Upper lobe of left lung (tissue), 6 donors: ENCODE measurements around the gene MTG2. TPM values are rescaled to one million over a fixed set of nuclear protein-coding genes. Genes with fewer than 3 reads are reported as not detected.

ENCODE experiments used
- ATAC-seq, 2 donors: fragments of 200-7000 bp; cut with Tn5 transposase; one replicate each; pipeline ENCODE4 v1.9.1; 2022; ENCODE audit warnings: mild to moderate bottlenecking in 2 of 2, moderate library complexity in 2 of 2; ENCODE audit not compliant: low FRiP score in 2 of 2
- DNase-seq, 2 donors: peaks; one replicate each; pipeline ENCODE4 v3.0.0-alpha.2; 2019 to 2020
- H3K27ac ChIP-seq, 4 donors: fragments of 200-600 bp; sonication (generic); one replicate each; pipeline ENCODE4 v1.5.1; 2016 to 2019
- H3K27me3 ChIP-seq, 4 donors: fragments of 200-600 bp; sonication (generic); one replicate each; pipeline ENCODE4 v1.5.1; 2017 to 2019
- H3K36me3 ChIP-seq, 4 donors: fragments of 200-600 bp; sonication (generic); one replicate each; pipeline ENCODE4 v1.5.1; 2016 to 2019
- H3K4me1 ChIP-seq, 4 donors: fragments of 200-600 bp; sonication (generic); one replicate each; pipeline ENCODE4 v1.5.1; 2018 to 2019
- H3K4me3 ChIP-seq, 4 donors: fragments of 200-600 bp; sonication (generic); one replicate each; pipeline ENCODE4 v1.5.1; 2017 to 2019; ENCODE audit warnings: mild to moderate bottlenecking in 2 of 4, moderate library complexity in 1 of 4
- H3K9me3 ChIP-seq, 4 donors: fragments of 200-600 bp; sonication (generic); one replicate each; pipeline ENCODE4 v1.5.1; 2018 to 2019
- EP300 ChIP-seq, 4 donors: sonication (generic); formaldehyde crosslinking; IDR thresholded peaks; one replicate each; pipeline ENCODE4 v1.5.1; 2017; ENCODE audit warnings: antibody characterized with exemption in 4 of 4, control low read depth in 2 of 4
- POLR2A ChIP-seq, 4 donors: fragments of 450-650 bp; IDR thresholded peaks; one replicate each; pipeline ENCODE4 v1.5.1; 2016 to 2017; ENCODE audit warnings: antibody characterized with exemption in 4 of 4, mild to moderate bottlenecking in 2 of 4
- POLR2AphosphoS5 ChIP-seq, 2 donors: sonication (generic); formaldehyde crosslinking; IDR thresholded peaks; one replicate each; pipeline ENCODE4 v1.5.1; 2017; ENCODE audit warnings: antibody characterized with exemption in 2 of 2
- WGBS, 2 donors: methylation state at CpG; one replicate each; pipeline ENCODE4 v1.1.5; 2017 to 2018; 5-methylcytosine and 5-hydroxymethylcytosine counted together
- total RNA-seq, 6 donors: library from RNA; depleted of rRNA in 4 of 6; stranded (reverse); fragments of >200 nt in 4 of 6; gene quantifications; one replicate each; pipeline versions ENCODE4 v1.1.0 to v1.2.1, GENCODE V29; 2016 to 2021
- TF ChIP-seq, protein P1 (sequence below), 6 experiments: fragments of 450-650 bp in 4 of 6; fragments of 200-600 bp in 2 of 6; sonication (generic) in 2 of 6; IDR thresholded peaks; one replicate each; pipeline ENCODE4 v1.5.1; 2016 to 2019; ENCODE audit warnings: antibody characterized with exemption in 6 of 6
- donor health status: DM: no; HTN: no; CAD: no; lungs with moderate emphysema.
- donor health status: DM: no; HTN: yes; CAD: no; lungs with severe emphysema.

The MTG2 gene
- total RNA-seq, 6 donors from 2014 or later, result 28.3 to 42.3 (median 32.0) TPM

DNA sequence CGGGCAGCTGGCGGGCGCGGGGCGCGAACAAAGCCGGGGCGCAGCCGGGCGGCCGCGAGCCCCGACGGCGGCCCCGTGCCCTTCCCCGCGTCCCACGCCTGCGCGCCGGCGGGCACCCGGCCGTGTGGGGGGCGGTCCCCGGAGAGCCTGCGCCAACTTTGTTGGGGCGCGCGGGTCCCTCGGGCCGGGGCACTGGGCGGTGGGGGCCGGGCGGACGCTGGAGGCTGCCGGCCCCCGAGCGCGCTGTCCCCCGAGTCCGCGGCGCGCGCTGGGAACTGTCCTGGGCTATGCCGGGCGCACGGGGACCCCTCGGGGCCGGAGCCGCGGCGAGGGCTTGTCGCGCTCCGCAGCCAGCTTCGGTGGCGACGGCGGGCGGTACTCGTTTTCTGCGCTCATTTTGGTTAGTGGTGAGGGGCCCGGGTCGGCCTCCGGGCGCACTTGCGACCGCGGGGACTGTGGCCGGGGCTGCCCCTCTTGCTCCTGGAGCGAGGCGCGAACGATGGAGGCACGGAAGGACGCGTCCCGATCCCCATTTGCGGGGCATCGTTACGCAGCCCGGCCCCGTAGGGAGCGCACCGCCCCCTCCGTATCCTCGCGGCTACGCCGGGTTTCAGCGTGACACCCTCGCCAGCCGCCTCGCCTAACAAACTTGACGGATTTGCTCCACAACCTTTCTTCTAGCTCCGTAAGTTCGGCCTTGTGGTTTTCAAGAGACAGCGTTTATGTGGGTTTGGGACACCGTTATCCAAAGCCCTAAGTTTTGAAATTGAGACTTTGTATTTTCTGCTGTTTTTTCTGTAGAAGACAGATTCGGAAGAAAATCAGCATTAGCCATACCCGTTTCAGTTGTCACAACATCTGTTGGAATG lies 38.6 kb upstream of the MTG2 start:
- H3K27me3 ChIP-seq, result no peaks in the 10 kb centered on the region
- H3K27ac ChIP-seq, result peak overlapping the region; percentile 84 to 99 (median 96)
- peaks cover 9 to 19% (median 11%) of the 10 kb centered on the region in 4 donors for H3K36me3 ChIP-seq
- 1 to 3% methylated on average over 11 to 24 of the region's 104 CpGs for WGBS, 2 donors
- ATAC-seq (peak; percentile 41 to 69), DNase-seq (peak; percentile 61 to 91)
- H3K4me1 ChIP-seq, result peaks cover 28 to 52% (median 36%) of the 10 kb centered on the region in 4 donors
- TF ChIP-seq POLR2AphosphoS5 (IDR thresholded peaks at IDR 0.05), result peak in 1 of 2 donors; percentile 41
- peak in 1 of 4 donors; percentile 44 for TF ChIP-seq POLR2A (IDR thresholded peaks at IDR 0.05)
- TF ChIP-seq, protein P1, sequence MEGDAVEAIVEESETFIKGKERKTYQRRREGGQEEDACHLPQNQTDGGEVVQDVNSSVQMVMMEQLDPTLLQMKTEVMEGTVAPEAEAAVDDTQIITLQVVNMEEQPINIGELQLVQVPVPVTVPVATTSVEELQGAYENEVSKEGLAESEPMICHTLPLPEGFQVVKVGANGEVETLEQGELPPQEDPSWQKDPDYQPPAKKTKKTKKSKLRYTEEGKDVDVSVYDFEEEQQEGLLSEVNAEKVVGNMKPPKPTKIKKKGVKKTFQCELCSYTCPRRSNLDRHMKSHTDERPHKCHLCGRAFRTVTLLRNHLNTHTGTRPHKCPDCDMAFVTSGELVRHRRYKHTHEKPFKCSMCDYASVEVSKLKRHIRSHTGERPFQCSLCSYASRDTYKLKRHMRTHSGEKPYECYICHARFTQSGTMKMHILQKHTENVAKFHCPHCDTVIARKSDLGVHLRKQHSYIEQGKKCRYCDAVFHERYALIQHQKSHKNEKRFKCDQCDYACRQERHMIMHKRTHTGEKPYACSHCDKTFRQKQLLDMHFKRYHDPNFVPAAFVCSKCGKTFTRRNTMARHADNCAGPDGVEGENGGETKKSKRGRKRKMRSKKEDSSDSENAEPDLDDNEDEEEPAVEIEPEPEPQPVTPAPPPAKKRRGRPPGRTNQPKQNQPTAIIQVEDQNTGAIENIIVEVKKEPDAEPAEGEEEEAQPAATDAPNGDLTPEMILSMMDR (IDR thresholded peaks at IDR 0.05), result no peak
- H3K4me3 ChIP-seq, result peak overlapping the region; percentile 62 to 97 (median 90)
- no peaks in the 10 kb centered on the region for H3K9me3 ChIP-seq

DNA sequence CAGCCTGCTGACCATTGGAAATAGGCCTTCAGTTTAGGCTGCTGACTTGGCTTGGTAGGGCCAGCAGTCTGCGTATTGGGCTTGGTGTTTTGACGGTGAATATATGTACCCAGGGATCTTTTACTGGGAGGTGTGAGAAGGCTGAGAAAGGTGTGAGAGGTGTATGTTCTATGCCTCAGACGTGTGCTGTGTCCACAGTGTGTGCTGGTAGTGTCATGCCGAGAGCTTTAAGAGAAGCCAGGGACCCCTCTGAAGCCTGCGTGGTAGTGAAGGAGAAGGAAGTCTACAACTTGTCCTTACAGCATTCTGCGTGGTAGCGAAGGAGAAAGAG lies 37.2 kb upstream of the MTG2 start:
- ATAC-seq, result no peak
- H3K4me1 ChIP-seq, result peaks cover 38 to 57% (median 42%) of the 10 kb centered on the region in 4 donors
- WGBS, 2 donors, result 93 to 95% methylated on average over 7 of the region's 7 CpGs

DNA sequence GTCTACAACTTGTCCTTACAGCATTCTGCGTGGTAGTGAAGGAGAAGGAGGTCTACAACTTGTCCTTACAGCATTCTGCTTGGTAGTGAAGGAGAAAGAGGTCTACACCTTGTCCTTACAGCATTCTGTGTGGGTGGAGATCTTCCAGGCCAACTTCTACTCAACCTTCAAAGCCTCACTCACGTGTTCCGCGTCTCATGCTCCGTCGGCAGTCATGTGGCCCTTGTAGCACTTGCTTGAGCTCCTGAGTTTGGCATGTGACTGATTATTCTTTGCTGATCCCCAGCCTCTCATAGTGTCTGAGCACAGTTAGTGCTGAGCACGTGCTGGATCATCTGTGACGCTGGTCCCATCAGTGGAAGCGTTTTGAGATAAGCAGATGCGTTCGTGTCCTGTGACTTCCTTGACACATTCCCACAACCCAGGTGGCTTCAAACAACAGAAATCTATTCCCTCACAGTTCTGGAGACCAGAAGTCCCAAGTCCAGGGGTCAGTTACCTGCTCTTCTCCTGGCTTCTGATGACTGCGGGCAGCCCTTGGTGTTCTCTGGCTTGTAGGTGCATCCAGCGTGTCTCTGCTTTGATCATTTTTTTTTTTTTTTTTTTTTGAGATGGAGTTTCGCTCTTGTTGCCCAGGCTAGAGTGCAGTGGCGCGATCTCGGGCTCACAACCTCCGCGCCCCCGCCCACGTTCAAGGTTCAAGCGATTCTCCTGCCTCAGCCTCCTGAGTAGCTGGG lies 36.6 kb upstream of the MTG2 start:
- DNase-seq, result no peak
- Histone ChIP-seq H3K27me3 (no peaks in the 10 kb centered on the region), H3K4me3 (no peak overlapping the region), H3K27ac (no peak overlapping the region), H3K9me3 (no peaks in the 10 kb centered on the region), H3K4me1 (peaks cover 33 to 52% (median 36%) of the 10 kb centered on the region in 4 donors), H3K36me3 (no peaks in the 10 kb centered on the region)
- TF ChIP-seq EP300 (IDR thresholded peaks at IDR 0.05), result no peak
- TF ChIP-seq POLR2A (IDR thresholded peaks at IDR 0.05), result no peak
- no peak for TF ChIP-seq POLR2AphosphoS5 (IDR thresholded peaks at IDR 0.05)
- TF ChIP-seq, protein P1 (IDR thresholded peaks at IDR 0.05), result no peak
- WGBS, 2 donors, result 91 to 99% methylated on average over 22 of the region's 22 CpGs
- ATAC-seq, result no peak

More for the DNA sequence above, 37.2 kb upstream of the MTG2 start:
- Histone ChIP-seq H3K27ac (no peak overlapping the region), H3K36me3 (peaks cover 0 to 5% (median 0%) of the 10 kb centered on the region in 4 donors), H3K27me3 (no peaks in the 10 kb centered on the region), H3K4me3 (no peak overlapping the region), H3K9me3 (no peaks in the 10 kb centered on the region)
- no peak for TF ChIP-seq POLR2AphosphoS5 (IDR thresholded peaks at IDR 0.05)
- no peak for TF ChIP-seq POLR2A (IDR thresholded peaks at IDR 0.05)
- TF ChIP-seq, protein P1 (IDR thresholded peaks at IDR 0.05), result no peak
- TF ChIP-seq EP300 (IDR thresholded peaks at IDR 0.05), result no peak
- DNase-seq, result no peak

DNA sequence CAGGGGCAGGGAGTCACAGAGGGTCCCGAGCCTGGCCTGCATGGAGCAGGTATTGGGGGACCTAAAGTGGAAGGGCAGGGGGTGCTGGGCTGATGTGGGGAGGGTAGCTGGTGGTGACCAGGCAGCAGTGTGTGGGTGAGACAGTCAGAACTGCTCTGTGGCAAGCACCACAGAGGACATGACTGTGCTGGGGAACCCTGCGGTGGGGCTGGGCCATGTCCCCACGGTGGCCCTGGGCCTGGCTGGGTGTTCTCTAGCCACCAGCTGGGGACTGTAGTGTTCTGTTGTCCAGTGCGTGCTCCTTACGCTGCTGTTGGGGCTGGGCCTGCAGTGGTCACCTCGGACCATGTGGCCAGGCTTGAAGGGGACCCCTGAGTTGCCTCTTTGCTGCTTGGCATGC lies 35.7 kb upstream of the MTG2 start:
- Histone ChIP-seq H3K4me1 (peaks cover 24 to 43% (median 27%) of the 10 kb centered on the region in 4 donors), H3K27ac (no peak overlapping the region), H3K36me3 (no peaks in the 10 kb centered on the region), H3K27me3 (no peaks in the 10 kb centered on the region), H3K4me3 (no peak overlapping the region), H3K9me3 (no peaks in the 10 kb centered on the region)
- TF ChIP-seq POLR2AphosphoS5 (IDR thresholded peaks at IDR 0.05) (no peak), POLR2A (IDR thresholded peaks at IDR 0.05) (no peak), EP300 (IDR thresholded peaks at IDR 0.05) (no peak)
- TF ChIP-seq, protein P1 (IDR thresholded peaks at IDR 0.05), result no peak
- no peak for ATAC-seq
- 95 to 100% methylated on average over 1 to 6 of the region's 6 CpGs for WGBS, 2 donors
- no peak for DNase-seq
